GM21367 (cell line): ENCODE results near the gene HOXB6.

Experiments used
- ATAC-seq: cut with Tn5 transposase; IDR thresholded peaks from one replicate; pipeline ENCODE4 v1.9.1; 2021; ENCODE audit not compliant: unreplicated experiment

HOXB6 gene

DNA sequence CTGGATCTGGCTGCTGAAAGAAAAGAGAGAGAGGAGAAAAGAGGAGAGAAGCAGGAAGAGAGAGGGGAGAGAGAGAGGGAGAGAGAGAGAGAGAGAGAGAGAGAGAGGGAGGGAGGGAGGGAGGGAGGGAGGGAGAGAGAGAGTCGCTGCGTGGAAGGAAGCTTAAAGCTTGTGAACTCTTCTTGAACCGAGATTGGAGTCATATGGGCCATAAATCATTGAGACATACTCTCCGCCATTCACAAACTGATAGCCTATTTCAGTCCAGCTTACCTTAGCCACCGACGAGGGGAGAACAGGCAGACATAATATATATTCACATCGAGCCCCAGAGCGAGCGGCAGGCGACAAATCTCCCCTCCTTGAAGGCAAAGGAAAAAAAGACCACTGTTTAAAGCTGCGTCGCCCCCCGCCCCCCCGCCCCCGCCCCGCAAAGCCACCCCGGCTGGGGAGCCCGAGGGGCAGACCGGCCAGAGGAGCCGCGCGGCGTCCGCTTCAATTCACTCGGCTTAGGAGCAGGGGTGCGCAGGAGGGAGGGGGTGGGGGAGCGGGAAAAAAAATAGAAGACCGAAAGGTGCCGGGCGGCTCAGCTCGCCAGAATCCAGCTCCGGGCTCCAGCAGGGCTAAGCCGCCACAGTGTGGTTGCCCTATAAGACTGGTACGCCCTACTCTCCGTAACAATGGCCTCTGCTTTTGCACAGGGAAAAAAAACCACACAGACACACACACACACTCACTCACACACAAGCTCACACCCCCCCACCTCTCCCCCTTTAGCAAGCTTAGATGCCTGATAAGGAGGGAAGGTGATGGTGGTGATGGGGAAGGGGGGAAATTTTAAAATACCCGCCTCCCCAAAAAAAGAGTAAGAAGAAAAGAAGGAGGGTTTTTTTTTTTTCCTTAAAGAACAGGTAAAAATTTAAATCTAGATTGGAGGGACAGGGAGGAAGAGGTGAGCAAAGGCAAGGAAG lies 49.2 kb downstream of the HOXB6 start:
- no peak for ATAC-seq

- ATAC-seq, result no peak
These were observed 50.2 kb downstream of the HOXB6 start for GRCh38 chr17:48554412-48555257.

- no peak for ATAC-seq
These were observed 51.0 kb downstream of the HOXB6 start for GRCh38 chr17:48553826-48554225.

DNA sequence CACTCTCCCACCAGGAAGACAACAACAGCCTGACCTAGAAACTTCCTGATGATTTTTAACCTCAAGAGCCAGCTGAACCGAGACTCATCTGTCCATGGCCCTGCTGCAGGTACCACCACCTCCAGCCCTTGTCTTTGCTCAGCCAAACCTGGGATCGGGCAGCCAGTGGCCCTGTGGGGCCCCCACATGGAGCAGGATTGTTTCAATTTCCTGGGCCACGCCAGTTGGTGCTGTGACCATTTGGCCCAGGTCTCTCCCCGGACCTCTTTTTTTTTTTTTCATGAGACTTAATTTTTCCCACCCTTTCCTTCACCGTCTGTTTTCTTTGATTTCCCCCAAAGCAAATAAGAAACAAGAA lies 51.6 kb downstream of the HOXB6 start:
- no peak for ATAC-seq

GRCh38 chr17:48552466-48553189 lies 52.2 kb downstream of the HOXB6 start:
- ATAC-seq, result no peak

- no peak for ATAC-seq
These were observed 53.0 kb downstream of the HOXB6 start for GRCh38 chr17:48551596-48552465.

DNA sequence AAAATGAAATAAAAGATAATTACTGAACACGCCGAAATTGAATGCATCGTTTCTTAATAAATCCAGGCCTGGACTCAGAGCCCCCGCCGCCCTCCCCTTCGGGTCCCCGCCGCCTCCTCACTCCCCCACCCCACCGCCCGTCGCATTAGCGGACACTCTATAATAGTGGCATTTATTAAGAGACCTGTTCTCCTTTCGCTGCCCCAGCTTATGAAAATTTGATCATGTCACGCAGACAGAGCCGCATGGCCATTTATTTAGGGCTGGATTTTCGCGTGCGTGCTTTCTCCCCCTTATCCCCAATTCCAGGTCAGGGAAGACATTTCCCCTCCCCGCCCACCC lies 53.6 kb downstream of the HOXB6 start:
- ATAC-seq, result no peak

GRCh38 chr17:48550502-48551213 lies 54.1 kb downstream of the HOXB6 start:
- ATAC-seq, result no peak

DNA sequence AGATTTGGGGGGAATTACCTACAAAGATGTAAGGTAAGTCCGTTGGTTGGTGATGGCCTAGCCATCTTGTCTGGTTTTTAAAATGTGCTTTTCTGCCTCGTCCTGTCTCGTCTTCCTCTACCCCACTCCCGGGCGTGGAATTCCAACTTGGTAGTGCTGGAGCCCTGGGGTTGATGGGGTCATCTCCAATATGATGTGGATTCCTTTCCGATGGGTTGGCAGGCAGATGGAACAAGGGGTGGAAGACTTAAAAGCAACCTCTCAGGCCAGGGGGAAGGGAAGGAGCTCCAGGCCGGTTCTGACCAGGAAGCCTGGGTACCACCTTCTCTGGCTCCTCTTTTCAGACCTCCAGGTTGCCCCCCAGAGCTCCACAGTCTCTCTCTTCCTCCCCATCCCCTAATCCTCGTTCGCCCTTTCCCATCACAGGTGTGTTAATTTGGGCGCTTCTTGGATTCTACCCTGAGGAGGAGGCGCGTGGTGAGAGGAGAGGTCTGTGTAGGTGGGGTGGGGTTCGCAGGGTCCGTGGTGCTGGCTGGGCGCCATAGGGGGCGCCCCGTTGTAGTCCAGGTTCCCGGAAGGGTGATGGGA lies 54.8 kb downstream of the HOXB6 start:
- ATAC-seq, result no peak

DNA sequence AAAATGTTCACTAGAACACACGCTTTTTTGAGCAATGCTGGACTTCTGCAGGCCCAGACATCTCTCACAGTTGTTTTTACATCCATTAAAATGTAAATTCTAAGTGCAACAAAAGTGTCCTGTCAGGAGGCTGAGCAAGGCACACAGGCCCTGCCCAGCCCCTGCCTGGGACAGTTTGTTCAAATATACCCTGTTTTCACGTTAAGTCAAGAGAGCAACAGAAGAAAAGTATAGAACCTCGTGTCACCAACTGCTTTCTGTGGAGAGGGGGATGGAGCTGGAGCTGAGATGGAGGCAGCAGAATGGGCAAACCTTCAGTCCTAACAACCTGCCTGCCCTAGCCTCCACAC lies 55.5 kb downstream of the HOXB6 start:
- ATAC-seq, result no peak

DNA sequence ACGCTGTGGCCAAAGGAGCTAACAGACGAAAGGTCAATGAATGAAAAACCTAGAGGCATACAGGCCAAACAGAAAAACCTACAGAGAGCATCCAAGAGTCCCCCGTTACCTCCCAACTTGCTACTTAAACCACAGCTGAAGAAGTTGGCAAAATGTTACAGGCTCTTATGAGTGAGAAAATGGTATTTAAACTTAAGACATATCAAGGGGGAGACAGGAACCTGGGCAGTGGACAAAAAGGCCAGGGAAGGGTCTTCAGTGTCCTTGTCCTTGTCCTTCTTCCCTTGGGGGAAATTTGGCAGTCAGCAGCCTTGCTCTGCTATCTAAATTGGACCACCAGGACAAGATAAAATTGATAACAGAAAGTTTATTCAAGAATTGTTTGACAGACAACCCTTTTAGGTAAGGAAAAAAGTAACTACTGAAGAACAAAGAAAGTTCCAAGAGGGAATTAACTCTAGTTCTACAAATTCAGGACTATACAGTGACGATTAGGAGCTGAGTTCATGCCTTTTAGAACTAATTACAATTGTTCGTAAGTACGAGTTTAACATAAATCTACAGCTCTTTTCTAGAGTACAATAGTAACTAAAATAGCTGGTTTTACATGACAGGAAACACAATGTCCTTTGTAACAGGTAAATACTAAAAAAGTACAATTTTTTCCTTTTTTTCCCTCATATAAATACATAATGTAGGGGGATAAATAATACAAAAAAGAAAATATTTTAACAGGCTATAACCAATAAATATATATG lies 56.1 kb downstream of the HOXB6 start:
- ATAC-seq, result no peak

DNA sequence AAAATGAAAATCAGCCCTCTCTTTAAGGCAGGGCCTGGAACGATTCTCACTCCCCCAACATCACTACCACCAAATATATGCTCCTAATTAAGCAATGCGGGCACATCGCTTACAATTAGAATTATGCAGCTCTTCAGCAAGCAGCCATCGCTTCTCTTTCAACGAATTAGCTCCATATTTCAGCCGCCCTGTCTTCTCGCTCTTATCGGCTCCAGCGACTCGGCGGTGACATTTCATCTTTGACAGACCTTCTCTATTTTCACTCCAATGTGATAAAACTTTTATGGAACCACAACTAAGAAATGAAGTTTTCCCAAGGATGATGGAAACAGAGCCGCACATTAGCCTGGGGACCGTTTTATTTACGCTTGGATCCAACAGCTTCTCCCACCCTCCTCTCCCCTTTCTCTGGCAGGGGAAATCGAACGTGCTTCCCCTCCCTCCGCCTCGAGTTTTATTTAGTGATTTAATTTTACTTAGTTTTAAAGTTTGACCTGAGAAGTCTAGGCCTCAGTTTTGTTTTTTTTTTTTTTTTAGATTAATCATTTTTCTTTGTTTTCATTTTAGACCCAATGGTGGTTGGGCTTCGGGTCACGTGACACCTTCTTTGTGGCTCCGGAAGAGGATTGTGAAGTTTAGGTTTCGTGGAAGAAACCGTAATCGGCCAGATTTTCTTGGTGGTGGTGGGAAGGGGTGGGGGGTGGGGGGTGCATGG lies 56.8 kb downstream of the HOXB6 start:
- no peak for ATAC-seq

- ATAC-seq, result no peak
These were observed 57.6 kb downstream of the HOXB6 start for GRCh38 chr17:48546924-48547807.

- no peak for ATAC-seq
These were observed 58.5 kb downstream of the HOXB6 start for GRCh38 chr17:48546137-48546923.
